ENCODE results near the gene PCSK4. TPM values are rescaled to one million over a fixed set of nuclear protein-coding genes. Genes with fewer than 3 reads are reported as not detected.
A peak's percentile ranks its signal among the peaks of the same experiment; 100 is the strongest.

Gene PCSK4
- total RNA-seq, 1 experiment from 2014 or later, result 9.9 TPM

DNA sequence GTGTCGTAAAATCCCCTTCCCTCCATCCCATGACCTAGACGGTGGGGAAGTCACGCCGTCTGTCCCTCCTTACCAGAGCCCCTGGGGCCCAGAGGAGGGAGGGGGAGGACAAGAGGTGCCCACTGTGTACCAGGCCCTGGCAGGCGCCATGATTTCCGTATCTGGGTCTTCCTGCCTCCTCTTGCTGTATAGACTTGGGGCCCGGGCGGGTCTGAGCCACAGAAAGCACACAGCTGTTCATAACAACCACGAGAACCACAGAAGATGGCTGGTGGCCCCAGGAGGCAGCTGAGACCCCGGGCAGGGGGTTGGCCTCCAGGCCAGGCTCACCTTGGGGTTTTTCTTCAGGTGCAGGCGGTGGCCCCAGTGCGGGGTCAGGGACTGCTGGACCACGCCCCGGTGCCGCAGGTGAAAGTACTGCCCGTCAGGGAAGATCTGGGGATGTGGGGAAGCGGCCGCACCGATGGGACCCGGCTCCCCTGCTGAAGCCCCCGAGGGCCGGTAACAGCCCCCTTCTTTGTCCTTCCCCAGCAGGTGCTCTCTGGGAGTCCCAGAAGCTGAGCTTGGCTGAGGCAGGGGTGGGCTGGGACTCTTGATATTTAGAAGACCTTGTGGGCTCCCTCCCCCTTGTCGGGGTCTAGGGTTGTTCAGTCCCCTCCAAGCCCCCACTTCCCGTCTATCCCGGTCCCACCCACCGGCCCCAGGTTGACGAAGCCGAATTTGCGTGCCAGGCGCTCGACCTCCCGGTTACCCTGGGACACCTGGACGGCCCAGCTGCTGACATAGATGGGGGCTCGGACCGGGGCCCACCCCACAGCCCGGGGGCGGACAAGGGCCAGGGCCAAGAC lies 463 bp downstream of the PCSK4 start:
- H3K4me3 ChIP-seq (ENCODE audit: low read depth in 2 of 2, low read length in 2 of 2), result peak overlapping the region; percentile 55 to 65
- H3K9me3 ChIP-seq (ENCODE audit: control insufficient read depth, insufficient read depth, low read depth, low read length), result no peaks in the 10 kb centered on the region
- ChIA-PET CTCF (interaction anchor here (0.5 kb wide), 1 partner anchor 19 kb away, joined by 6 read pairs; no protein-coding TSS in a partner anchor), POLR2A (no interaction called here)
- no peaks in the 10 kb centered on the region for H3K27me3 ChIP-seq (ENCODE audit: control insufficient read depth, insufficient read depth, low read length)
- no peak for DNase-seq (ENCODE audit: low read depth, low spot score)
- BruUV-seq (replicated peaks), result no TSS peak
- TF ChIP-seq, protein P1, sequence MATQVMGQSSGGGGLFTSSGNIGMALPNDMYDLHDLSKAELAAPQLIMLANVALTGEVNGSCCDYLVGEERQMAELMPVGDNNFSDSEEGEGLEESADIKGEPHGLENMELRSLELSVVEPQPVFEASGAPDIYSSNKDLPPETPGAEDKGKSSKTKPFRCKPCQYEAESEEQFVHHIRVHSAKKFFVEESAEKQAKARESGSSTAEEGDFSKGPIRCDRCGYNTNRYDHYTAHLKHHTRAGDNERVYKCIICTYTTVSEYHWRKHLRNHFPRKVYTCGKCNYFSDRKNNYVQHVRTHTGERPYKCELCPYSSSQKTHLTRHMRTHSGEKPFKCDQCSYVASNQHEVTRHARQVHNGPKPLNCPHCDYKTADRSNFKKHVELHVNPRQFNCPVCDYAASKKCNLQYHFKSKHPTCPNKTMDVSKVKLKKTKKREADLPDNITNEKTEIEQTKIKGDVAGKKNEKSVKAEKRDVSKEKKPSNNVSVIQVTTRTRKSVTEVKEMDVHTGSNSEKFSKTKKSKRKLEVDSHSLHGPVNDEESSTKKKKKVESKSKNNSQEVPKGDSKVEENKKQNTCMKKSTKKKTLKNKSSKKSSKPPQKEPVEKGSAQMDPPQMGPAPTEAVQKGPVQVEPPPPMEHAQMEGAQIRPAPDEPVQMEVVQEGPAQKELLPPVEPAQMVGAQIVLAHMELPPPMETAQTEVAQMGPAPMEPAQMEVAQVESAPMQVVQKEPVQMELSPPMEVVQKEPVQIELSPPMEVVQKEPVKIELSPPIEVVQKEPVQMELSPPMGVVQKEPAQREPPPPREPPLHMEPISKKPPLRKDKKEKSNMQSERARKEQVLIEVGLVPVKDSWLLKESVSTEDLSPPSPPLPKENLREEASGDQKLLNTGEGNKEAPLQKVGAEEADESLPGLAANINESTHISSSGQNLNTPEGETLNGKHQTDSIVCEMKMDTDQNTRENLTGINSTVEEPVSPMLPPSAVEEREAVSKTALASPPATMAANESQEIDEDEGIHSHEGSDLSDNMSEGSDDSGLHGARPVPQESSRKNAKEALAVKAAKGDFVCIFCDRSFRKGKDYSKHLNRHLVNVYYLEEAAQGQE (IDR thresholded peaks at IDR 0.05; ENCODE audit: insufficient read depth in 1 of 2, low read depth in 2 of 2, low read length in 1 of 2), result no peak
- TF ChIP-seq SIN3A (IDR thresholded peaks at IDR 0.05; ENCODE audit: borderline replicate concordance, insufficient read depth, low read depth, low read length) (no peak), POLR2AphosphoS5 (IDR thresholded peaks at IDR 0.05; ENCODE audit: low read depth, low read length) (no peak)
- TF ChIP-seq, protein P2, sequence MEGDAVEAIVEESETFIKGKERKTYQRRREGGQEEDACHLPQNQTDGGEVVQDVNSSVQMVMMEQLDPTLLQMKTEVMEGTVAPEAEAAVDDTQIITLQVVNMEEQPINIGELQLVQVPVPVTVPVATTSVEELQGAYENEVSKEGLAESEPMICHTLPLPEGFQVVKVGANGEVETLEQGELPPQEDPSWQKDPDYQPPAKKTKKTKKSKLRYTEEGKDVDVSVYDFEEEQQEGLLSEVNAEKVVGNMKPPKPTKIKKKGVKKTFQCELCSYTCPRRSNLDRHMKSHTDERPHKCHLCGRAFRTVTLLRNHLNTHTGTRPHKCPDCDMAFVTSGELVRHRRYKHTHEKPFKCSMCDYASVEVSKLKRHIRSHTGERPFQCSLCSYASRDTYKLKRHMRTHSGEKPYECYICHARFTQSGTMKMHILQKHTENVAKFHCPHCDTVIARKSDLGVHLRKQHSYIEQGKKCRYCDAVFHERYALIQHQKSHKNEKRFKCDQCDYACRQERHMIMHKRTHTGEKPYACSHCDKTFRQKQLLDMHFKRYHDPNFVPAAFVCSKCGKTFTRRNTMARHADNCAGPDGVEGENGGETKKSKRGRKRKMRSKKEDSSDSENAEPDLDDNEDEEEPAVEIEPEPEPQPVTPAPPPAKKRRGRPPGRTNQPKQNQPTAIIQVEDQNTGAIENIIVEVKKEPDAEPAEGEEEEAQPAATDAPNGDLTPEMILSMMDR (IDR thresholded peaks at IDR 0.05), result no peak
- peak overlapping the region; percentile 79 for H3K27ac ChIP-seq (ENCODE audit: low read length)
- no peaks in the 10 kb centered on the region; the same call in 1 of the 2 replicates for H3K4me1 ChIP-seq (ENCODE audit: control insufficient read depth, insufficient read depth, low read length)
- in situ Hi-C loops (cut with HindIII; ENCODE audit: low pct_unique_long_range_greater_than_20kb, low sequenced_read_pairs) (no loop called here), intact Hi-C loops (cut with micrococcal nuclease; ENCODE audit: unreplicated experiment) (no loop called here)
- ATAC-seq, result no peak
- no peaks in the 10 kb centered on the region; the same call in 1 of the 2 replicates for H3K36me3 ChIP-seq (ENCODE audit: control insufficient read depth, insufficient read depth, low read length)

DNA sequence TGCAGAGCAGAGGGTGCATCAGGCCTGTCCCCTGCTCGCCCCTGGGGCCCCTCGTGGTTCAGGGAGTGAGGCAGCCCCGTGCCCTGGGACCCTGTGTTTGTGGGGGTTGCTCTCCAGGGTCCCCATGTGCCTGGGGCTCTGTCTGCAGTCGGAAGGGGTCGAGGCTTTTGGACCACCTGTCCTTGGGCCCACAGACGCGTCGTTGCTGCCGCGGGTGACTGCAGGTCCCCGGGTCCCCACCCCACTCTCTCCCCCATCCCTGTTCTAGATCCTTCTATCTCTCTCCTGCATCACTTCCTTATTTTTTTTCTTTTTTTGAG lies 1.9 kb downstream of the PCSK4 start:
- POLR2A ChIA-PET, result no interaction called here
- H3K4me1 ChIP-seq (ENCODE audit: control insufficient read depth, insufficient read depth, low read length), result no peaks in the 10 kb centered on the region; the same call in 1 of the 2 replicates
- ATAC-seq (no peak), DNase-seq (ENCODE audit: low read depth, low spot score) (no peak)
- no peaks in the 10 kb centered on the region; the same call in 1 of the 2 replicates for H3K36me3 ChIP-seq (ENCODE audit: control insufficient read depth, insufficient read depth, low read length)
- no TSS peak for BruUV-seq (replicated peaks)
- H3K27me3 ChIP-seq (ENCODE audit: control insufficient read depth, insufficient read depth, low read length), result no peaks in the 10 kb centered on the region
- no peak overlapping the region for H3K4me3 ChIP-seq (ENCODE audit: low read depth in 2 of 2, low read length in 2 of 2)
- TF ChIP-seq SIN3A (IDR thresholded peaks at IDR 0.05; ENCODE audit: borderline replicate concordance, insufficient read depth, low read depth, low read length) (no peak), TCF7L2 (IDR thresholded peaks at IDR 0.05; ENCODE audit: low read depth, low read length) (no peak), POLR2AphosphoS5 (IDR thresholded peaks at IDR 0.05; ENCODE audit: low read depth, low read length) (no peak)
- TF ChIP-seq, protein P2 (IDR thresholded peaks at IDR 0.05), result no peak
- TF ChIP-seq, protein P1 (IDR thresholded peaks at IDR 0.05; ENCODE audit: insufficient read depth in 1 of 2, low read depth in 2 of 2, low read length in 1 of 2), result no peak
- CTCF ChIA-PET, result no interaction called here
- no peaks in the 10 kb centered on the region for H3K9me3 ChIP-seq (ENCODE audit: control insufficient read depth, insufficient read depth, low read depth, low read length)
- intact Hi-C loops (cut with micrococcal nuclease; ENCODE audit: unreplicated experiment) (no loop called here), in situ Hi-C loops (cut with HindIII; ENCODE audit: low pct_unique_long_range_greater_than_20kb, low sequenced_read_pairs) (no loop called here)
- H3K27ac ChIP-seq (ENCODE audit: low read length), result no peak overlapping the region

Data from Panc1 (cell line).